Measurements from ENCODE around the gene LBH. TPM values are rescaled to one million over a fixed set of nuclear protein-coding genes. Genes with fewer than 3 reads are reported as not detected.

Gene LBH
- total RNA-seq, 1 experiment from 2014 or later, result not detected

DNA sequence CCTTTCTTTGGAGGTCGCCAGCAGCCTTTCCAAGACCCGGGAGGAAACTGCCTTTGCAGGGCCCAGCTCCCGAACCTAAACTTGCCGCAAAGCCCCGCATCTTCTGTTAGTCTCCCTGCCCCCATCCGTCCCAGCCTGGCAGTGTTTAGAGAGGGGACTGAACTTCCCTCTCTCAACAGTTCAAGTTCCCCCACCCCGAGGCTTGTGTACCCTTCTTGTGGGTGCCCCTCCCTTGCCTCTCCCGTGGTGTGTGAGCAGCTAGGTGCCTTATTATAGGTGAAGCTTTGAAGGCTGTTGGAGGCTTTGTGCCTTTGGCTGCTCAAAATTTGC is 1.4 kb downstream of the LBH start:
- in situ Hi-C loops (cut with HindIII; ENCODE audit: low sequenced_read_pairs), result no loop called here
- DNase-seq (ENCODE audit: low spot score), result no peak

DNA sequence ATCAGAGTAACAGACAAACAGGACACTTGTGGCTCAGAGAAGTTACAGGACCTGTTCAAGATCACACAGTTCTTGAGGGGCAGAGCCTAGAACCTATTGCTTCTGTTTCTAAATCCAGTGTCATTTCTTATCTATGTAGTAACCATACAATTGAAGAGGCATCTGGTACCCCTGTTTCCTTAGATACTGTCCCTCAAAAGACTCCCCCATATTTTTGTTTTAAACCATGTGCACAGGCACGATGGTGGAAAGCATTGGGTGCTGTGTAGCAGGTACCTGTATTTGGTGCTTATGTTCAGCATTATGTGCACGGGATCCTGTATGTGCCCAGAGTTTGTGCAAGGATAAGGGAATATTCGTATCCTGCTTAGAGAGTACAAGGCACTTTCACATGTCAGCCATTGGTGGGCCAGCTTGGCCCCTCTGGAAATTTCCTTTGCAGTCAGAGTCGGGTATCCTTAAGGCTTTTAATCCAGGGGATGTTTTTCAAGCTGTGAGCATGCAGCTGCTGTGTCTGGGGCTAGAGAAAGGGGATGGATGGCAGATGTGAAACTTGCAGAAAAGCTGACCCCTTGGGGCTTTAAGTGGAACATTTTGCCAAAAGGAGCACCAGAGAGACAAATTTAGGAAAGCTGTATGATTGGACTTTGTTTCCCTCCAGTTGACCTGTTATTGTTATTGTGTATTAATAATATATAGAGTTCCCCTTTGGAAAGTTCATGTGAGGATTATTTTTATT is 2.1 kb downstream of the LBH start:
- in situ Hi-C loops (cut with HindIII; ENCODE audit: low sequenced_read_pairs), result no loop called here
- no peak for DNase-seq (ENCODE audit: low spot score)

DNA sequence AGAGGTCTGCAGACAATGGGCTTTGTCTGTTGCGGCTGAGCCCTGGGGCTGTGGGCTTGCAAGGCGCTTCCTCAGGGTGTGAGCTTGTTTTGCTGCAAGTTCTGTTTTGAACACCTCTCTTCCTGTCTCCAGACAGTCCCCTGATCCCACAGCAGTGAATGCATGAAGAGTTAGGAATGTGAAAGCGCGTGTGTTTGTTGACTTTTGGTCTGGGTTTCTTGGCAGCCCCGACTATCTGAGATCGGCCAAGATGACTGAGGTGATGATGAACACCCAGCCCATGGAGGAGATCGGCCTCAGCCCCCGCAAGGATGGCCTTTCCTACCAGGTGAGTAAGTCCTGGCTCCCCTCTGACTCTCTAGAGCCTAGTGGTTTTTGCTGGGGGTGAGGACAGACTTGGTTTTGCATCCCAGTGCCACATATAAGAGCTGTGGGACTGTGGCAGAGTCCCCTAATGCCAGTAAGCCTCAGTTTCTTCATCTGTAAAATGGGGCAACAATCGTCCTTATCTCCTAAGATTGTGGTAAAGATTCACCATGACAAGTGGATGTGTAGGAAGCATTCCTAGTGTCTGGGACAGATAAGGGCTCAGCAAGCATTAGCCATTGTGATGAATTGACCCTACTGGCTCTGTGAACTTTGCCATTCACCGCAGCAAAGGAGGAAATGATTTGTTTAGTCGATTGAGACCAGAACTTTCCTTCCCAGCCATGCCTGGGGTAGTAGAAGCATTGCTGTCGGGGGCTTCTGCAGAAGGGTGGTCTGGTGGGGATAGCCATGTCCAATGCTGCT is 3.0 kb downstream of the LBH start:
- DNase-seq (ENCODE audit: low spot score), result no peak
- in situ Hi-C loops (cut with HindIII; ENCODE audit: low sequenced_read_pairs), result no loop called here

DNA sequence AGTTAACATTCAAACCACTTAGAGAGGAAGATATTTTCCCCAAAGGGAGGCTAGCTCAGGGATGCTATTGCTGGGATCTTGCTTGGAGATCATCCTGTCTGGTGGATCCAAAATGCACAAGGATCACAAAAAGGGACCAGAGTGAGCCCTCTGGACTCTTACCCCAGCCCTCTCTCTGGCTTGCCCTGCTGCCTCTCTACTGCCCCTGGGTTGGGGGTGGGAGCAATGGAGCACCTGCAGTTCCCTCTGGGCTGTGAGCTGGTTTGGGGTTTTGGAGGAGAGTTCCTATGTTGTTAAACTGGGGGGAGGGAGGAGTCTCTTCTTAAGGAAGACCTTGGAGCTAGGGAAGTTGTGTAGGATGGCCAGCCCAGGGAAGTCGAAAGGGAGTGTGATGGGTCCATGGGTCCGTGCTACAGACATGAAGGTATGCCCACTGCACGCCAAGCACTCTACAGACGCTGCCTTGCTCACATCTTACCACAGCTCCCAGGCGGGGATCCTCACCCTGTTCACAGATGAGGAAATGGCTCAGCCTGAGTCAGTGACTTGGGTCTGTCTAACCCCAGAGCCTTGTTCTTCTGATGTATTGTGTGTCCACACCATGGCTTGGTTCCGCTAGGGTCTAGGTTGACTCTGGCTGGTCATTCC is 3.8 kb downstream of the LBH start:
- in situ Hi-C loops (cut with HindIII; ENCODE audit: low sequenced_read_pairs), result no loop called here
- no peak for DNase-seq (ENCODE audit: low spot score)

DNA sequence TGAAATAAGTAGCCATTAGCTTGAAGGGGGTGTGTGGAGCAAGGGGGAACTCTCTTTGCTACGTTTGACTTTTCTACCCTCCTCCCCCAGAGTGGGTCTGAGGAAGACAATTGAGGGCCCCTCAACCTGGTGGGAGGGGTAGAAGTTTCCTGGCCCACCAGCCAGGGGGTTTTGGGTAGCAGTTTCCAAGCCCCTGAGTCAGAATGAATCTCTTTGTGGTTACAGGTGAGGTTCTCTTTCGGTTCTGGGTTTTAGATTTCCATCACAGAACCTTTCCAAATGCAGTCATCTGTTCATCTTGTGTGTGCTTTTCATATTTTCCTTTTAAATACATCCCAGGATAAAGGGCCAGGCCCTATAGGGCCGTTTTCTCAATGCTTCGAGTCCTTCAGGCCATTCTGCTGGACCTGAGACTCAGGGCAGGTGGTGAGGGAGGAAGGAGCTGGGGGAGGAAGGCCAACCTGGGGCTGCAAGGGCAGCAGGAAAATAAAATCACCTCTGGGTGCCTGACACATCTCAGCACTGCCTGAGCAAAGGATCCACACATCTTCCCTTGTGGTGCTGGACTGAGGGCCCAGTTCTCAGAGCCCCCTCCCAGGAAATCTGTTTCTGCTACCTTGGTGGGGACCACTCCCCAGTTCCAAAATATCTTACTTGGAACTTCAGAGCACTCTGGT is 4.7 kb downstream of the LBH start:
- no peak for DNase-seq (ENCODE audit: low spot score)
- in situ Hi-C loops (cut with HindIII; ENCODE audit: low sequenced_read_pairs), result no loop called here

DNA sequence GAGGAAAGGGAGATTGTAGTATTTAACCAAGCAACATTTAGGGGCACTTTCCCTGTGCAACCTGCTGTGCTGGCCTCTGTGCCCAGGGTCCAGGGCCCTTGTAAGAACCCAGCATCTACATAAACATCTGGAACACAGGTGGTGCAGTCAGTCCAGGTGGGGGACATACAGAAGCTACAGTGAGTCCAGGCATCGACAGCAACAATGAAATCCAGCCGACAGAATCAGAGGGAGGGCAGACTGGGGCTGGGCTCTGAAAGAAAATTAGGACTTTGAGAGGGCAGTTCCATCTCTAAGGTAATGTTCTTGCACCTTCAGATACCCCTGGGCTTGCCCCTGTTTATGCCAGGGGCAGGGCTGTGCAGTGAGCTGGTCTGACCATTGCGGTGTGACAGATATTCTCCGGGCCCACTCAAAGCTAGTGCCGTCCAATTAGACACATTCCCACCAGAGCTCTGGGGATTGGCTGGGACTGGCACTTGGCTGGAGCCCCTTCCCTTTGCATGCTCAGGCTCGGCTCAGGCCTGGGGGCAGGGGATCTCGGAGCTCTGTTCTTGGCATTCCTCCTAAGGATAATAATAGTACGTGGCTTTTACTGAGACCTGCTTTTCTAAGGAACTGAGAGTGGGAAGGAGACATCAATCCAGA is 5.4 kb downstream of the LBH start:
- in situ Hi-C loops (cut with HindIII; ENCODE audit: low sequenced_read_pairs), result no loop called here
- DNase-seq (ENCODE audit: low spot score), result no peak

DNA sequence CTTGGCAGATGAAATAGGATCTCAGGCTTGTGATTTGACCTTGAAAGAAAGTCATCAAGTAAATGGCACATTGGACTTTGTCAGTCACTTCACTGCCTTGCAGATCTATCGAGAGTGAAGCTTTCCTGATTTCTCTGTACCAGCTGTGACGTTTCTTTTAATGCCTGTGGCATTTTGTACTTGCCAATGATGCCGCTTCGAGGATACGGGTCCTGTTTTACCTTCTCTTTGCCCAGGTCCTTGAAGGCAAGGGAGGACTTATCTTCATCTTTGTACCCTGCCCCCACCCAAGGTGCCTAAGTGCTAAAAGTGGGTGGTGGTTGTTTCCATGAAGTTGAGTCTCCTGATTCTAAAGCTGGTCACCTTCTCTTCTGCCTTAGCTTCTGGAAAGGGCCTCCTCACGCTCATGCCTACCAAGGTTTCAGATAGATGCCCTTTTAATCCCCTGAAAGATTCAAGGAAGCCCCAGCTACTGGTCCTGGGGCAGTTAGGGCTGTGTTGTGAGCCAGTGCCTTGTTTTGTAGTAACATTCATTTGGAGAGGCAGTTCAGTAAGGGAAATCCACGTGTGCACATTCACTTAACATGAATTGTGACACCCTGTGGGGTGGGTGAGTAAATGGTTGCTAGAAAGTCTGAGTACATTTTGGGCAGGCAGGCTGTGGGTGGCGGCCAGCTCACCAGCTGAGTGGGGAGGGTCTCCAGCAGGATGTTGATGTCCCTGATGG is 6.1 kb downstream of the LBH start:
- no peak for DNase-seq (ENCODE audit: low spot score)
- in situ Hi-C loops (cut with HindIII; ENCODE audit: low sequenced_read_pairs), result no loop called here

DNA sequence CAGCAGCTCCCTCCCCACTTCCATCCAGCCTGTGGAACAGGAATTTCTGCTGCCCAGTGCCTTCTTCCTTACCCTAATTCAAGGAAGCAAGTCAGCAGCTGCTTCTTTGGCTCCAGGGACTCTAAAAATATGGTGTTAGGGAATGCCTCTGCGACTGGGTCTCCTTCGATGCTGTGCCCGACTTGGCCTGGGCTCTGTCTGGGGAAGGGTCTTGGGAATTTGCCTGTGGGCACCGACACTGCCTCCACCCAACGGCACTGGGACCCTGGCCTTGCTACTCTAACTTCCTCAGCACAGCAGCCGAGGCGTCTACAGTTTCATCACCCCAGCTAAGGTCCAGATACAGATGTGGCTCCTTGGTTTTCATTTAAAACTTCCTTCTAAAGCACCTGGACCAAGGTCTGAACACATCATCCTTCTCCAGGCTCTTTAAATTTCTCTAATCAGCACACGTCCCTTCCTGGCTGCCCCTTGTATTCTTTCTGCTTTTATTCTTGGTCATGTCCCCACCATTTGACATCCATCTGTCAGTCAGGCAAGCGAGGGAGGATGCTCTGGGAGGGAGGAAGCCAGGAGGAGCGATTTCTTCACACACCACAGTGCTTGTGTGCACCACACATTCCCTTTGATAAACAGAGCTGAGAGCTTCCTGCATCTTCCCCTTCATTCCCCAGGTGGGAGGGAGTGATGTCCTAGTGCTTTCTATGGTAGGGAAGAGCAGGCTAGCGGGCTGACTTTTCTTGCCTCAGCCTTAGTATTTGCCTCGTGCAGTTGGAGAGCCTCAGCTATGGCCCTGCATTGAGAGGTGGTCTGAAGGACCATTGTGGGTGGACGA is 6.8 kb downstream of the LBH start:
- in situ Hi-C loops (cut with HindIII; ENCODE audit: low sequenced_read_pairs), result no loop called here
- no peak for DNase-seq (ENCODE audit: low spot score)

DNA sequence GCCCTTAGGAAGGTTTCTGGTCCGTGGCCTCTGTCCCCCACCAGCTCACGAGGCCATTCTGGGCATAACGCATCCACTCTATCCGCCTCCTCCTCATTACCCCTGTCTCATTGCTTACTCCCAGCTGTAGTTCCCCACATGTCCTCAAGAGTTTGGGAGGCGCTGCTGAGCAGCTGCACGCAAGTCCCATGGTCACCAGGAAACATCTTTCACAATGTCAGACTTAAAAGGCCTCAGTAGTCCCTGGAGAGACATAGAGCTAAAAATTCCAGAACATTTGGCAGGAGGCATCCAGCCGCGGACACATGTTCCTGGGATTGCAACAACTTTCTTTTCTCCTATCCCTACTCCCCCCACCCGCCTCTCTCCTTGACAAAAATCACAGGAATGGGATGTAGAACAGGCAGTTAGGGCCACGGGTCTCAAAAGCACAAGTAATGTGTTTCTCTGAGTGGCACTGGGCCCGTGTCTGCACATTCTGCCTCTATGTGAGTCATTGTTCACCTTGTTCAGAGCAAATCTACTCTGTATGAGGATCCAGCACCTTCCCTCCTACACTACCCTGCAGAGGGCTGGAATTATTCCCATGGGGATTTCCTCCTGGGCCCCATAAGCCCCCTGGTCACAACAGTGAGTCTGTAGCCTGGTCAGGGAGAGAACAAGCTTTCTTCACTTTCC is 8.1 kb downstream of the LBH start:
- DNase-seq (ENCODE audit: low spot score), result peak; percentile 16
- in situ Hi-C loops (cut with HindIII; ENCODE audit: low sequenced_read_pairs), result no loop called here

DNA sequence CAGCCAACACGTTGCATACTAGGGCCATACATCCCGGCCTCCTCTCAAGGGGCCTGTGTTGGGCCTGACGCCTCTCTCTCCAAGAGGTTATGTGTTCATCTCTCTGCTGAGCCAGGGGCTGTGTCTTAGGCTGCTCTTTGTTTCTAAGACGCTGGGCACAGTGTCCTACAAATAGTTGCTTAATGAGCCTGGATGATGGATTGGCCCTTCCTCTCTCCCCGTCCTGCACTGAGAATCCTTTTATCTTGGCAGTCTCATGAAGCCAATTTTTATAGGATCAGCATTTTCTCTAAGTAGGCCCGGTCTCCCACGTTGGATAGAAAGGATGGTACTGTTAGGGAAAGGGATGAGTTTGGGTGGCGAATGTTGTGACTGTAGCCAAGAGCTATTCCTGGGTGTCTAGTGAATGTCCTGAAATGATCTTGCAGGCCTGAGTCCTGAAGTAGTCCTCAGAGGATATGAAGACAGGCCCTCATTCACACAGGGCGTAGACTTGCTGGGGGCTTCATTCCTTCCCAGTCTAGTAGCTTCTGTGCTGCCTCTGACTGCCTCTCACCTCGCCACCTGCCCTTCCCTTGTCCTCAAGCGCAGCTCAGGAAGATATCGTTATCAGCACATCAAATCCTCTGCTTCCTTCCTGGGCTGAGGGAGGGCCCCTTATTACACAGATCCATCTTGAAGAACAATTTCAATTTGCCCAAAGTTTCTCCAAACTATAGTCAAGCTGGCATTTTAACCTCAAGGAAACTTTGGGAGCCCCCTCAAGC is 8.8 kb downstream of the LBH start:
- in situ Hi-C loops (cut with HindIII; ENCODE audit: low sequenced_read_pairs), result no loop called here
- DNase-seq (ENCODE audit: low spot score), result no peak

DNA sequence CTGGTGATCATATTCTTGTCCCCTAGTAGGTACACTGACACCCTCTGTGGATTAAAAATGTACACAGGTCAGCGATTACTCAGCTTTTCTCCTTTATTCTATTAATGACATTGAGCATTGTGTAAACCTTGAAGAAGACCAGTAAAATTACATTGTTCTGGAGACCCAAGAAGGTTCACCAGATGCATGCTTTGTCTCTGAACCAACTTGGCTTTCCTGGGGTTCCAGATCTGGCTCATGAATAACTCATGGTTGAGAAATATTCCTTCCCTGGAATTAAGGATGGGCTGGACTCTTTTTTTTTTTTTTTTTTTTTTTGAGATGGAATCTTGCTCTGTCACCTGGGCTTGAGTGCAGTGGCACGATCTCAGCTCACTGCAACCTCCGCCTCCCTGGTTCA is 11.9 kb downstream of the LBH start:
- in situ Hi-C loops (cut with HindIII; ENCODE audit: low sequenced_read_pairs), result no loop called here
- DNase-seq (ENCODE audit: low spot score), result no peak

DNA sequence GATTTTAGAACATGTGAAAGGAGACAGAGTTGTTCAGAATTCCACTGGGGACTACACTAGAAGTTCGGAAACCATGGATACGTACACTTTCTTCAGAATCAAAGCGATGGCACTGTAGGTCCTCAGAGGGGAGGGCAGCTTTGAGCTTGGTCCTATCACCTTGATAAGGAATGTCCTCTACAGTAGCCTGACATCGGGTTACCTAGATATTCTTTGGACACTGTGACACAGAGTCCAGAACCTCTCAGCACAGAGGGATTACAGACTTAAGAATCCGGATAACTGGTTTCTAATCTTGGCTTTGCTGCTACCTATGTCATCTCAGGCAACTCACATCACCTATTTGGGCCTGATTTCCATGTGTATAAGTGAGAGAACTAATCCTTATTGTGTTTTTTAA is 14.0 kb downstream of the LBH start:
- in situ Hi-C loops (cut with HindIII; ENCODE audit: low sequenced_read_pairs), result no loop called here
- no peak for DNase-seq (ENCODE audit: low spot score)

DNA sequence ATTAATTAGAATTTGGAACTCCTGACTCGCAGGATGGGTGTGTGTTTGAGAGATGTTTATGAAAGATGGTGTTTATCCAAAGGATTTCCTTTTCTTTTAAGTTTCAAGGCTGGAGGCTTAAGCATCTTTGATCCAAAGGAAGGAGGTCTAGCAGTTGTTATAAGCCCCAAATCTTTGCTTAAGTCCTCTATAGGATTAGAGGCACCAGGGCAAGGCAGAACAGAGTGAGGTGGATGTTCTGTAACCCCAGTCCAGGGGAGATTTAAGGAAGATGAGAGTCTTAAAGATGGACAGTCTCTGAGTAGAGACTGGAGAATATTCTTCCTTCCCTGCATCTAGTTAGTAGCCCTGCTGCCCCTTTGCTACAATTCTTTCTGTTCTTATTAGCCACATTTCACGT is 17.5 kb downstream of the LBH start:
- no peak for DNase-seq (ENCODE audit: low spot score)
- in situ Hi-C loops (cut with HindIII; ENCODE audit: low sequenced_read_pairs), result no loop called here

DNA sequence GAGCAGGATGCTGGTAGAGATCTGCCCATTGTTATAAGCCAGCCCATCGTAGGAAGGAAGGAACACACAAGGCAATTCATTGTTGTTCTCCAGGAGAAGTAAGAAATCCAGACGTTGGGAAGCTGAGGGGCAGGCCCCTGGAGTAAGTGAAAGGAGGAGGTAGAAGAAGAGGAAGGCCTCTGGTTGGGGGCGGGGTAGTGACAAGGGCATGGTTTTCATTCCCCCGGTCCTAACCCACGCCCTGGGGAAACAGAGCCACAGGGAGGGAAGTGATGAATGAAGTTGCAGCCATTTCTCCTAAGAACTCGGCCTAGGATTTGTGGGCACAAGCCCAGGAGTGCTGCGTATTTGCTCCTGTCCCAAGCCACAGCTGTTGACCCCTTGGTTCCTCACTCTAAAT is 18.0 kb downstream of the LBH start:
- in situ Hi-C loops (cut with HindIII; ENCODE audit: low sequenced_read_pairs), result no loop called here
- no peak for DNase-seq (ENCODE audit: low spot score)

DNA sequence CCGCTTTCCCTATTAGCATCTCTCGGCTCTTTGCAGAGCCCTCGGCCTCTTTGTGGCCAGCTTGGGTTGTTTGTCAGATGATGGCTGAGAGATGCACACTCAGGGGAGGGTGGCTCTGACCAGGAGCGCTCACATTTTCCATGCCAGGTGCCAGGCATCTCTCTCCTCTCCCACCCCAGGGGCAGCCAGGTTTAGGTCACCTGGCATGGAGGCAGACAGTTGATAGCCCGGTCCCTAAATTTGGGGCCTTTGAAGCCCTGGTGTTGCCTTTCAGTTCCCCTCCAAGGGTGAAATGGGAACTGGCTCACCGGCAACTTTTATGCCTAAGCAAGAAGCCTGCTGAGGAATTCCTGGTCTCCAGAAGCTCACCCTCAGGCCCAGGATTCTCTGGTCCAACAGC is 19.1 kb downstream of the LBH start:
- no peak for DNase-seq (ENCODE audit: low spot score)
- in situ Hi-C loops (cut with HindIII; ENCODE audit: low sequenced_read_pairs), result no loop called here

DNA sequence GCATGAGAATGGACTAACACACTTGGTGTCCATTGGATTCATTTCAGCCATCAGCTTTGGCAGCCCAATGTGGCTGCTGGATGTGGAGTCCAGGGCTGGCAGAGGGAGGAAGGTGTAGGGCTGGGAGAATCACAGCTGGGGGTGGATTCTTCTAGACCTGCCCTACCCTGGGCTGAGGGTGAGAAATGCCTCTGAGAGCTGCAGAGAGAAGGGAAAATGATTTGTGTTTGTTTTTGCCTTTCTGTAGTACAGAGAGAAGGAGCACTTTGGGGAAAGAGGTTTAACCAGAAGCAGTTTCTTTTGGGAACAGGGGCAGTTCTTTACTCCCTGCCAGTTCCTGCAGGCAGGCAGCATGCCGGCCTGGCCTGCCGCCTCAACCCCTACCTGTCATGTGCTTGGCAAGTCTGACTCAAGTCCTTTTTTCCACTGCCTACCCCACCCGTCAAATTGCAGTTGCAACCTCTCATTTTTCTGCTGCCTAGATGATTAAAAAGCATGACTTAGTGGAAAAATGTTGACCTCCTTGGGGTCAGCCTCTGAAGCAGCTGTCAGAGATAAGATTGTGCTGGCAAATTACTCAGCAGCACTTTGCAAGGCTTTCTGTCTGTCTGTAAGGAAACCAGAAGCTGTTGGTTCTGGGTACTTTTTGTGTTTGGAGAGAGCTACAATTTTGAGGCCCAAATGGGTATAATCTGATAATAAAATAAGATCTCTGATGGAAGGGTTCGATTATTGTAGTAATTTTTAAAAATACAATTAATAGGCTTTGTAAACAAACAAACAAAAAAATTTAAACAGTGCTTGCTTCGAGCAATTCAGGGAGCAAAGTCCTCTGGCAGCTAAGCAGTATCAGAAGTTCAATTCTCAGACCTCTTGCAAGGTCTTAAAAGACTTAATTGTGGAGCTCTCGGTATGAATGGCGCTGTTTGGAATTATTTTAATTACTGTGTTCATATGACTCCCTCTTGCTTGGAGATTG is 21.7 kb downstream of the LBH start:
- in situ Hi-C loops (cut with HindIII; ENCODE audit: low sequenced_read_pairs), result no loop called here
- DNase-seq (ENCODE audit: low spot score), result peak; percentile 57

Data from G401 (cell line).